Measurements from ENCODE around the gene NSD1.

DNA sequence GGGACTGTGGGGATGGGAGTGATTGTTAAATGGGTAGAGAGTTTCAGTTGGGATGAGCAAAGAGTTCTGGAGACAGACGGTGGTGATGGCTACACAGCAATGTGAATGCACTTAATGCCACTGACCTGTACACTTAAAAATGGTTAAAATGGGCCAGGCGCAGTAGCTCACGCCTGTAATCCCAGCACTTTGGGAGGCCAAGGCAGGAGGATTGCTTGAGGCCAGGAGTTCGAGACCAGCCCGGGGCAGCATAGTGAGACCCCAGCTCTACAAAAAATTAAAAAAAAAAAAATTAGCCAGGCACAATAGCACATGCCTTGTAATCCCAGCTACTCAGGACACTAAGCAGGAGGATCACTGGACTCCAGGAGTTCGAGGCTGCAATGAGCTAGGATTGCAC, 210.2 kb downstream of the NSD1 start:
- no peak for TF ChIP-seq CTCF (IDR thresholded peaks at IDR 0.05)
- no peak for TF ChIP-seq POLR2A (IDR thresholded peaks at IDR 0.05)

All from esophagus squamous epithelium (tissue), 4 donors.